Endodermal cell (in vitro differentiated cells): ENCODE measurements around the gene TEN1. TPM values are rescaled to one million over a fixed set of nuclear protein-coding genes. Genes with fewer than 3 reads are reported as not detected.
A peak's percentile ranks its signal among the peaks of the same experiment; 100 is the strongest.
"Not testable (repeated sequence)": the region's sequence is repeated elsewhere in the genome, so short reads cannot be mapped to it uniquely, and the experiment has no call there.

Experiments
- DNase-seq: peaks from one replicate; pipeline ENCODE4 v3.0.0-alpha.2; 2017
- H3K27ac ChIP-seq: 2 replicates; pipeline ENCODE4 v1.5.1; 2013; ENCODE audit warnings: mild to moderate bottlenecking, low read depth, low read length, moderate library complexity
- H3K27me3 ChIP-seq: 2 replicates; pipeline ENCODE4 v1.6.1; 2013; ENCODE audit warnings: mild to moderate bottlenecking, low read length, moderate library complexity; ENCODE audit not compliant: insufficient read depth, control insufficient read depth, poor library complexity, severe bottlenecking
- H3K36me3 ChIP-seq: 2 replicates; pipeline ENCODE4 v1.7.0; 2013; ENCODE audit warnings: mild to moderate bottlenecking, low read length, moderate library complexity; ENCODE audit not compliant: control insufficient read depth, insufficient read depth
- H3K4me1 ChIP-seq: one replicate; pipeline ENCODE4 v1.7.0; 2013; ENCODE audit warnings: low read length; ENCODE audit not compliant: control insufficient read depth, insufficient read depth
- H3K4me3 ChIP-seq: 2 replicates; pipeline ENCODE4 v1.5.1; 2013; ENCODE audit warnings: mild to moderate bottlenecking, low read length, moderate library complexity
- H3K9ac ChIP-seq: 2 replicates; pipeline ENCODE4 v1.6.1; 2013; ENCODE audit warnings: mild to moderate bottlenecking, low read length, moderate library complexity; ENCODE audit not compliant: poor library complexity, severe bottlenecking; ENCODE audit errors: extremely low read depth
- H3K9me3 ChIP-seq: 2 replicates; pipeline ENCODE4 v1.6.1; 2013; ENCODE audit warnings: mild to moderate bottlenecking, low read length, moderate library complexity; ENCODE audit not compliant: control insufficient read depth
- H3K27ac Mint-ChIP-seq: 2 replicates; pipeline ENCODE4 v1.8.0; 2020; ENCODE audit warnings: mixed read lengths
- H3K27me3 Mint-ChIP-seq: 2 replicates; pipeline ENCODE4 v1.8.0; 2021; ENCODE audit warnings: mild to moderate bottlenecking, mixed read lengths; ENCODE audit not compliant: insufficient read depth
- H3K36me3 Mint-ChIP-seq: 2 replicates; pipeline ENCODE4 v1.8.0; 2020; ENCODE audit warnings: low read depth, mixed read lengths
- H3K4me1 Mint-ChIP-seq: 2 replicates; pipeline ENCODE4 v1.8.0; 2020; ENCODE audit warnings: mixed read lengths
- H3K4me3 Mint-ChIP-seq: 2 replicates; pipeline ENCODE4 v1.8.0; 2020; ENCODE audit warnings: mild to moderate bottlenecking, moderate library complexity, mixed read lengths
- H3K9me3 Mint-ChIP-seq: 2 replicates; pipeline ENCODE4 v1.8.0; 2020; ENCODE audit warnings: mild to moderate bottlenecking, mixed read lengths
- WGBS, 2 experiments: methylation state at CpG; one replicate each; pipeline versions ENCODE4 v1.1.5 to v1.1.7; 2013; ENCODE audit warnings: missing lambda C conversion rate in 2 of 2, mixed read lengths in 1 of 2; ENCODE audit not compliant: insufficient coverage in 1 of 2, insufficient read length in 1 of 2; 5-methylcytosine and 5-hydroxymethylcytosine counted together
- total RNA-seq, 2 donors: library from RNA; stranded (reverse); fragmentation: NEBNext Ultra II Directional in 1 of 2; extraction: Animal tissue kit (Norgen Biotek cat#: 25700) in 1 of 2; gene quantifications; 2 replicates in 1 of 2; 3 replicates in 1 of 2; pipeline ENCODE4 v1.2.1, GENCODE V29; 2021
- TF ChIP-seq, protein P1 (sequence below): fragments of 200-600 bp; sonication (generic); conservative IDR thresholded peaks from 2 replicates; pipeline ENCODE4 v1.5.0; 2021; ENCODE audit warnings: antibody characterized with exemption, mild to moderate bottlenecking

TEN1 gene
- total RNA-seq, 2 donors from 2014 or later: 12.1 to 15.3 TPM

DNA sequence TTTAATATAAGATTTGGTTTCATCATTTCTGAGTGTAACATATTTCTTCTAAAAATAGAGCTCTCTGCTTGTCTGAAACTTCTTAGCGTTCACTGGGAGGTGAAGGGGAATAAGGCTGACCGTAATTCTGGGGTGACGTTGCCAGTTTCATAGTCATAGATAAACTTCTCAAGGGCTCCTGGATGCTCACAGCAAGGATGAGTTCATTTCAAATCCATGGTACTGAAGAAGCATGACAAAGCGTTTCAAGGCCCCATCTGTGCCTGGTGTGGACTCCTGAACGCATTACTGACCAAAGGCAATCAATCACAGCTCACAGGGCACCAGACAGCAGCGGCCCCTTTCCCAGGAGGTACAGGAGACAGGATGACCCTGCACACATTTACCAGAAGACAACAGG, 60.1 kb downstream of the TEN1 start:
- Mint-ChIP-seq H3K9me3 (no peaks in the 10 kb centered on the region), H3K4me3 (no peak overlapping the region), H3K36me3 (peaks cover 56% of the 10 kb centered on the region), H3K27me3 (no peaks in the 10 kb centered on the region), H3K4me1 (peaks cover 13% of the 10 kb centered on the region), H3K27ac (no peak overlapping the region)
- H3K9ac ChIP-seq: no peak overlapping the region
- TF ChIP-seq, protein P1, sequence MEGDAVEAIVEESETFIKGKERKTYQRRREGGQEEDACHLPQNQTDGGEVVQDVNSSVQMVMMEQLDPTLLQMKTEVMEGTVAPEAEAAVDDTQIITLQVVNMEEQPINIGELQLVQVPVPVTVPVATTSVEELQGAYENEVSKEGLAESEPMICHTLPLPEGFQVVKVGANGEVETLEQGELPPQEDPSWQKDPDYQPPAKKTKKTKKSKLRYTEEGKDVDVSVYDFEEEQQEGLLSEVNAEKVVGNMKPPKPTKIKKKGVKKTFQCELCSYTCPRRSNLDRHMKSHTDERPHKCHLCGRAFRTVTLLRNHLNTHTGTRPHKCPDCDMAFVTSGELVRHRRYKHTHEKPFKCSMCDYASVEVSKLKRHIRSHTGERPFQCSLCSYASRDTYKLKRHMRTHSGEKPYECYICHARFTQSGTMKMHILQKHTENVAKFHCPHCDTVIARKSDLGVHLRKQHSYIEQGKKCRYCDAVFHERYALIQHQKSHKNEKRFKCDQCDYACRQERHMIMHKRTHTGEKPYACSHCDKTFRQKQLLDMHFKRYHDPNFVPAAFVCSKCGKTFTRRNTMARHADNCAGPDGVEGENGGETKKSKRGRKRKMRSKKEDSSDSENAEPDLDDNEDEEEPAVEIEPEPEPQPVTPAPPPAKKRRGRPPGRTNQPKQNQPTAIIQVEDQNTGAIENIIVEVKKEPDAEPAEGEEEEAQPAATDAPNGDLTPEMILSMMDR: no peak
- DNase-seq: no peak
- no peaks in the 10 kb centered on the region for H3K9me3 ChIP-seq
- peak overlapping the region; percentile 68 for H3K27ac ChIP-seq
- 88 to 95% methylated on average over 6 of the region's 6 CpGs for WGBS, 2 experiments
- H3K4me3 ChIP-seq: no peak overlapping the region
- no peaks in the 10 kb centered on the region for H3K4me1 ChIP-seq
- H3K27me3 ChIP-seq: no peaks in the 10 kb centered on the region
- peaks cover 67% of the 10 kb centered on the region for H3K36me3 ChIP-seq

DNA sequence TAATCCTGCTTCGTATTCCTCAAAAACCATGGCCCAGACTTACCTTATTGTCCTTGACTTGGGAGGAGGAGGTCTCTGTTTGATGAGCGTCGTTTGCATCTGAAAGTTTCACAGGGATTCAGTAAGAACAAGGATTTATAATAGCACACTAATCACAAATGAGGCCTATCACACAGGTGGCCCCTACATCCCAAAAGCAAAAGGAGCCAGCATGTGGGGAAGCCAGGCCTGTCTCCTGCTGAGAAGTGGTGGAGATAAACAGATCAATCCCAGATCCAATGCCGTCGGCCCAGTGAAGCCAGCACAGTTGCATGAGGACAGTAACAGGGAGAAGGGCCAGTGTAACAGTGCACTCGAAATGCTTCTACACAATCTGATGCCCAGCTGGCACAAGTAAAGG, 61.3 kb downstream of the TEN1 start:
- Mint-ChIP-seq H3K4me1 (peaks cover 13% of the 10 kb centered on the region), H3K4me3 (no peak overlapping the region), H3K27me3 (no peaks in the 10 kb centered on the region), H3K9me3 (no peaks in the 10 kb centered on the region), H3K36me3 (peaks cover 69% of the 10 kb centered on the region), H3K27ac (peak overlapping the region; percentile 62)
- H3K27ac ChIP-seq: no peak overlapping the region
- H3K4me1 ChIP-seq: no peaks in the 10 kb centered on the region
- no peaks in the 10 kb centered on the region for H3K9me3 ChIP-seq
- peaks cover 79% of the 10 kb centered on the region for H3K36me3 ChIP-seq
- TF ChIP-seq, protein P1: no peak
- no peaks in the 10 kb centered on the region for H3K27me3 ChIP-seq
- no peak for DNase-seq
- H3K9ac ChIP-seq: no peak overlapping the region
- no peak overlapping the region for H3K4me3 ChIP-seq
- 63 to 78% methylated on average over 3 to 5 of the region's 6 CpGs for WGBS, 2 experiments

DNA sequence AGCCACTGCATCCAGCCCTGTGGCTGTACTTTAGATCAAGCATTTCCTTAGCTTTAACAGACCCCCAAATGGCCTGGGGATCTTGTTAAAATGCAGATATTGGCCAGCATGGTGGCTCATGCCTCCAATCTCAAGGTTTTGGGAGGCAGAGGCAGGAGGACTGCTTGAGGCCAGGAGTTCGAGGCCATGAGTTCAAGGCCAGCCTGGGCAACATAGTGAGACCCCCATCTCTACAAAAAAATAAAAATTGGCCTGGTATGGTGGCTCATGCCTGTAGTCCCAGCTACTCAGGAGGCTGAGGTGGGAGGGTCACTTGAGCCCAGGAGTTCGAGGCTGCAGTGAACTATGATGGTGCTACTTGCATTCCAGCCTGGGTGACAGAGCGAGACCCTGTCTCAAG, 63.8 kb downstream of the TEN1 start:
- H3K4me1 Mint-ChIP-seq, H3K9me3 ChIP-seq, H3K4me3 Mint-ChIP-seq, H3K27ac ChIP-seq, H3K4me3 ChIP-seq, H3K9me3 Mint-ChIP-seq, H3K4me1 ChIP-seq, H3K27me3 ChIP-seq, H3K27ac Mint-ChIP-seq, H3K9ac ChIP-seq, H3K27me3 Mint-ChIP-seq, DNase-seq: not testable (repeated sequence)
- H3K36me3 ChIP-seq: peaks cover 96% of the 10 kb centered on the region
- 92 to 98% methylated on average over 3 of the region's 3 CpGs for WGBS, 2 experiments
- H3K36me3 Mint-ChIP-seq: peaks cover 88% of the 10 kb centered on the region

DNA sequence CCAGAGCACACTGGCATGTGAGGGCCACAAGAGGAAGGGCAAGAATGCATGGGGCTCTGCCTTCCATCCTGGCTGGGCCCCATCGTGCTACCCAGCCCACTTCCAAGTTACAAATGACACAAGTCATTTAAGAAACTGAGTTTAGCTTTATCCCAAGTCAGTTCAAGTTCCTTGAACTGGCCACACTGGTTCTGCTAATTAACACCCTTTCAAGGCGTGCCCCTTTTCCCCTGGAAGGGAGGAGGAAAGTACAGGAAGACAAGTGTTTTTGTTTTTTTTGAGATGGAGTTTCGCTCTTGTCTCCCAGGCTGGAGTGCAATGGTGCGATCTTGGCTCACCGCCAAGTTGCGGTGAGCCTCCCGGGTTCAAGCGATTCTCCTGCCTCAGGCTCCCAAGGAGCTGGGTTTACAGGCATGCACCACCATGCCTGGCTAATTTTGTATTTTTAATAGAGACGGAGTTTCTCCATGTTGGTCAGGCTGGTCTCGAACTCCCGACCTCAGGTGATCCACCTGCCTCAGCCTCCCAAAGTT, 65.5 kb downstream of the TEN1 start:
- H3K27me3 ChIP-seq, H3K4me3 Mint-ChIP-seq, H3K9ac ChIP-seq, H3K27me3 Mint-ChIP-seq, H3K4me3 ChIP-seq, H3K27ac Mint-ChIP-seq, DNase-seq, H3K27ac ChIP-seq, H3K9me3 Mint-ChIP-seq, H3K4me1 Mint-ChIP-seq, H3K4me1 ChIP-seq, H3K9me3 ChIP-seq: not testable (repeated sequence)
- H3K36me3 Mint-ChIP-seq: peaks cover 87% of the 10 kb centered on the region
- peaks cover 96% of the 10 kb centered on the region for H3K36me3 ChIP-seq
- 98 to 99% methylated on average over 10 to 11 of the region's 11 CpGs for WGBS, 2 experiments
